ENCODE measurements around the gene RPTOR. TPM values are rescaled to one million over a fixed set of nuclear protein-coding genes. Genes with fewer than 3 reads are reported as not detected.

Gene RPTOR
- total RNA-seq, 1 experiment from 2014 or later = 25.1 TPM

DNA sequence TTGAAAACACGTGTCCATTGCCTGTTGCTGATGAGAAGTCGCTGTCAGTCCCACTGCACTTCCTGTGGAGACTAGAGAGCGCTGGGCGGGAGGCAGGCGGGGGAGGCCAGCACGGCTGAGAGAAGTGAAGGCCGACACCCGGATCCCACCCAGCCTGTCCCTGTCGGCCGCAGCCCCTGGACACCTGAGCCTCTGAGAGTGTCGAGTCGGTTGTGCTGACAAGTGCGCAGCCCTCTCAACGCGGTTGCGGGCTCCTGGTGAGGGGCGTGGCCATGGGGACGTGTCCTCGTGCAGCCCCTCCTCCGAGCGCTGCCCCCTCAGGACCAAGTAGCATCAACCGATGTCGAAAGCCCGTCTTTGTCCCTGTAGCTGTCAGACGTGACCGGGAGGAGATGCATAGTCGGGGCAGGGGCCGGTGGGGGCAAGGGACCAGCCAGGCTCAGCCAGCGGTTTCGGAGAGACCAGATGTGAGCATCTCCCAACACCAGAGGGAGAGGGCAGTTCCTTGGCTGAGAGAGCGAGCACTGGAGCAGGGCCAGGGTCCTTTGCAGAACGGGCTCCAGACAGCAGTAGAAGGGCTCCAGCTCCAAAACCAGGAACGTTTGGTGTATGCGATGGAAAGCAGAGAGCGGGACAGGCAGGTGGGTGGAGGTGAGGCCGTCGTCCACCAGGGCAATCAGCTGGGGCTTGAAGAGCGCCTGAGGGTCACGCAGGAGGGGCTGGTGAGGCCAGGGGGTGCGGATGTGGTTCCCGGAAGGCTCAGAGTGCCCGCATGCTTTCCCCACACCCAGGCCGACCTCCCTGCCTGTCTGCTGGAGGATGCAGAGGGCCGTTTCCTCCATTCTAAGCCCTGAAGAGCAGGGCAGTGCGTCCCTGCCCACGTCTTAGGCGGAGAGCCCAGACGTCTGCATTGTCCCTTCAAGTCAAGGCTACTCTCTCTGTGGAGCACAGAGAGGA lies 403.7 kb downstream of the RPTOR start:
- no peaks in the 10 kb centered on the region for H3K79me2 ChIP-seq (ENCODE audit: insufficient read depth, low read length)
- no peaks in the 10 kb centered on the region for H3K9me3 ChIP-seq (ENCODE audit: control insufficient read depth, low read depth, low read length)
- H3T11ph ChIP-seq (ENCODE audit: low read length) = no peak overlapping the region
- no CpG with 5 or more reads among the region's 48 CpGs for WGBS (ENCODE audit: extremely low coverage, insufficient read length, low lambda C conversion rate)
- no peak overlapping the region for H3K9ac ChIP-seq (ENCODE audit: extremely low read depth, insufficient read length, low read length)
- no peaks in the 10 kb centered on the region for H4K20me1 ChIP-seq (ENCODE audit: control insufficient read depth, insufficient read depth, insufficient read length)
- peaks cover 14 to 22% (median 17%) of the 10 kb centered on the region in 3 experiments for H3K36me3 Mint-ChIP-seq (ENCODE audit: insufficient read depth in 1 of 3, low read depth in 3 of 3)
- H3K23me2 ChIP-seq (ENCODE audit: insufficient read length, low read depth, low read length, poor library complexity, severe bottlenecking) = no peaks in the 10 kb centered on the region
- no peak overlapping the region for H3K4me2 ChIP-seq (ENCODE audit: insufficient read depth, insufficient read length, low read length)
- no peak overlapping the region for H2AFZ ChIP-seq (ENCODE audit: low read length)
- no peak overlapping the region for H4K8ac ChIP-seq (replicated peaks; ENCODE audit: insufficient read length, low read depth, low read length)
- no peak overlapping the region; a peak in 1 of 7 replicates for H3K27ac Mint-ChIP-seq
- no peak overlapping the region for H4K5ac ChIP-seq (ENCODE audit: insufficient read length, low read depth, low read length)
- H3K27me3 ChIP-seq (ENCODE audit: insufficient read depth, low read length) = no peaks in the 10 kb centered on the region
- no peak overlapping the region for H3K4me3 Mint-ChIP-seq
- no peak overlapping the region for H2AK5ac ChIP-seq (ENCODE audit: insufficient read length, low read length)
- no peaks in the 10 kb centered on the region for H3K79me1 ChIP-seq (ENCODE audit: insufficient read depth, low read depth, low read length, poor library complexity, severe bottlenecking)
- TF ChIP-seq CTCF (conservative IDR thresholded peaks at IDR 0.05) = no peak
- DNase-seq = no peak
- no peak overlapping the region for H2BK15ac ChIP-seq (ENCODE audit: low read depth, low read length)
- no peak overlapping the region for H4K91ac ChIP-seq (ENCODE audit: insufficient read length, low read depth, low read length)
- no peak overlapping the region for H3K27ac ChIP-seq (ENCODE audit: insufficient read length, low read depth, low read length)
- H2BK20ac ChIP-seq (ENCODE audit: low read depth, low read length, poor library complexity, severe bottlenecking) = no peak overlapping the region
- no peak overlapping the region for H3K23ac ChIP-seq (ENCODE audit: insufficient read length, low read depth, low read length)
- no peaks in the 10 kb centered on the region for H3K4me1 ChIP-seq (ENCODE audit: insufficient read depth, low read length)
- H3K18ac ChIP-seq (ENCODE audit: insufficient read length, low read depth, low read length) = no peak overlapping the region
- H3K4me1 Mint-ChIP-seq = no peaks in the 10 kb centered on the region
- no peak overlapping the region for H2BK5ac ChIP-seq (ENCODE audit: insufficient read length, low read length)
- H3K4ac ChIP-seq (ENCODE audit: low read depth, low read length) = no peak overlapping the region
- no peak overlapping the region for H2BK12ac ChIP-seq (ENCODE audit: insufficient read length, low read depth, low read length)
- H3K56ac ChIP-seq (ENCODE audit: insufficient read length, low read depth, low read length) = no peak overlapping the region
- H3K27me3 Mint-ChIP-seq (ENCODE audit: low read depth) = no peaks in the 10 kb centered on the region
- H3K14ac ChIP-seq (ENCODE audit: insufficient read depth, low read length) = no peak overlapping the region
- H3K9me3 Mint-ChIP-seq = no peaks in the 10 kb centered on the region
- no peak overlapping the region for H2BK120ac ChIP-seq (ENCODE audit: low read depth, low read length, poor library complexity, severe bottlenecking)

All from H9 (cell line).